Uterus (tissue), 4 donors: ENCODE results near the gene FSD2. TPM values are rescaled to one million over a fixed set of nuclear protein-coding genes. Genes with fewer than 3 reads are reported as not detected.

Experiments used
- DNase-seq, 2 donors: peaks; one replicate each; pipeline ENCODE4 v3.0.0-alpha.2; 2019 to 2020
- H3K27ac ChIP-seq, 2 donors: fragments of 200-600 bp; sonication (generic); 1 replicate in 1 of 2; 2 replicates in 1 of 2; pipeline ENCODE4 v1.5.1; 2016 to 2018
- H3K27me3 ChIP-seq, 2 donors: fragments of 200-600 bp; sonication (generic); one replicate each; pipeline ENCODE4 v1.5.1; 2018 to 2019; ENCODE audit warnings: control low read depth in 1 of 2
- H3K36me3 ChIP-seq, 2 donors: fragments of 200-600 bp; sonication (generic); one replicate each; pipeline ENCODE4 v1.5.1; 2019; ENCODE audit warnings: control low read depth in 1 of 2
- H3K4me1 ChIP-seq, 2 donors: fragments of 200-600 bp; sonication (generic); one replicate each; pipeline ENCODE4 v1.5.1; 2018 to 2019; ENCODE audit warnings: control low read depth in 1 of 2
- H3K4me3 ChIP-seq, 2 donors: fragments of 200-600 bp; sonication (generic); 1 replicate in 1 of 2; 2 replicates in 1 of 2; pipeline ENCODE4 v1.5.1; 2018 to 2019; ENCODE audit warnings: mild to moderate bottlenecking in 1 of 2
- H3K9me3 ChIP-seq, 2 donors: fragments of 200-600 bp; sonication (generic); one replicate each; pipeline ENCODE4 v1.5.1; 2019; ENCODE audit warnings: control low read depth in 1 of 2
- POLR2A ChIP-seq, 2 donors: fragments of 450-650 bp; IDR thresholded peaks; one replicate each; pipeline ENCODE4 v1.6.1; 2016; ENCODE audit warnings: antibody characterized with exemption in 2 of 2, mild to moderate bottlenecking in 1 of 2, moderate library complexity in 1 of 2
- intact Hi-C: fragments of 100-400 bp; cut with DNase I; formaldehyde crosslinking; loops from one replicate; pipeline ENCODE4 v1.15.1; 2023; ENCODE audit warnings: low total_unique reads
- total RNA-seq, 4 donors: library from RNA; depleted of rRNA in 3 of 4; stranded (reverse); fragments of >200 nt in 3 of 4; gene quantifications; one replicate each; pipeline versions ENCODE4 v1.1.0 to v1.2.4, GENCODE V29; 2014 to 2023
- TF ChIP-seq, protein P1 (sequence below), 4 experiments: fragments of 200-600 bp in 2 of 4; fragments of 450-650 bp in 2 of 4; sonication (generic) in 2 of 4; IDR thresholded peaks; one replicate each; pipeline ENCODE4 v1.5.1; 2016 to 2019; ENCODE audit warnings: antibody characterized with exemption in 4 of 4, mild to moderate bottlenecking in 2 of 4, moderate library complexity in 1 of 4
- donor health status: DM: yes; HTN: yes; CAD: no.

Gene FSD2
- total RNA-seq, 4 donors from 2014 or later: not detected

DNA sequence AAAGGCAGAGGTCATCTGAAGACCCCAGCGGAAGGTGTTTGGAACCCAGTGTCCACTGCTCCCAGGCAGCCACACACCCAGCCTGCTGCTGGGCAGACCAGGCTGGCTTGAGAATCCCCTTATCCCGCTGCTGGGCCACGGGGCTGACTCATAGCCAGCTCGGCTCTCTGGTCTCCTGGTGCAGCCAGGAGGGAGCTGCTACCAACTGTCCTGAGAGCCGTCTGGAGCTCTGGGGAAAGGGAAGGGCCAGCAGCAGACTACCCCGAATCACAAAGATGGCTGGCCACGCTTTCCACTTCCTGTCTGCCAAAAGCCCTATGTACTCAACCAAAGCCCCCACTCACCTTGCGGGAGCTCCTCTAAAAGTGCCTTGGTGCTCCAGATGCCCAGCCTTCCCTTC is 41.8 kb upstream of the FSD2 start:
- H3K27ac ChIP-seq: no peak overlapping the region

DNA sequence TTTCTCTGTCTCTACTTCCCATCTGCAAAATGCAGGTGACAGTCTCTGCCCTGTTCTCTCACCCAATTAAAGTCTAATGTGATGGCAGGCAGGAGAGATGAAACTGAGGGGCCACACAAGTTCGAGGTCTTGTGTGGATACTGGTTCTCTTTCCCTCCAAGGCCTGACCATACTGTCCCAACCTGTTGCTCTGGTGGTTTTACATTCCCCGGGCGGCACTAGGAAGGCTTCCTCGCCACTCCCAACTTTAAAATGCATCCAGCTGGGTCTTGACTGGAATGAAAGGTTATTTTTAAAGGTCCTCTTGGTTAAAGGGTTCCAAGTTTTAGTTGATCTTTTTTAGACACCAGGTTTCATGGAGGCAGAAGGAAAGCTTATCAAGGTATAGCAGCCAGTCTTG is 40.8 kb upstream of the FSD2 start:
- no peak overlapping the region for H3K27ac ChIP-seq
- no peaks in the 10 kb centered on the region for H3K36me3 ChIP-seq
- TF ChIP-seq, protein P1, sequence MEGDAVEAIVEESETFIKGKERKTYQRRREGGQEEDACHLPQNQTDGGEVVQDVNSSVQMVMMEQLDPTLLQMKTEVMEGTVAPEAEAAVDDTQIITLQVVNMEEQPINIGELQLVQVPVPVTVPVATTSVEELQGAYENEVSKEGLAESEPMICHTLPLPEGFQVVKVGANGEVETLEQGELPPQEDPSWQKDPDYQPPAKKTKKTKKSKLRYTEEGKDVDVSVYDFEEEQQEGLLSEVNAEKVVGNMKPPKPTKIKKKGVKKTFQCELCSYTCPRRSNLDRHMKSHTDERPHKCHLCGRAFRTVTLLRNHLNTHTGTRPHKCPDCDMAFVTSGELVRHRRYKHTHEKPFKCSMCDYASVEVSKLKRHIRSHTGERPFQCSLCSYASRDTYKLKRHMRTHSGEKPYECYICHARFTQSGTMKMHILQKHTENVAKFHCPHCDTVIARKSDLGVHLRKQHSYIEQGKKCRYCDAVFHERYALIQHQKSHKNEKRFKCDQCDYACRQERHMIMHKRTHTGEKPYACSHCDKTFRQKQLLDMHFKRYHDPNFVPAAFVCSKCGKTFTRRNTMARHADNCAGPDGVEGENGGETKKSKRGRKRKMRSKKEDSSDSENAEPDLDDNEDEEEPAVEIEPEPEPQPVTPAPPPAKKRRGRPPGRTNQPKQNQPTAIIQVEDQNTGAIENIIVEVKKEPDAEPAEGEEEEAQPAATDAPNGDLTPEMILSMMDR (IDR thresholded peaks at IDR 0.05): no peak
- no peak for TF ChIP-seq POLR2A (IDR thresholded peaks at IDR 0.05)
- no peak overlapping the region for H3K4me3 ChIP-seq
- intact Hi-C loops: no loop called here
- no peaks in the 10 kb centered on the region for H3K27me3 ChIP-seq
- no peak for DNase-seq
- H3K9me3 ChIP-seq: no peaks in the 10 kb centered on the region
- H3K4me1 ChIP-seq: no peaks in the 10 kb centered on the region

More for the DNA sequence above, 41.8 kb upstream of the FSD2 start:
- H3K27me3 ChIP-seq: no peaks in the 10 kb centered on the region
- H3K9me3 ChIP-seq: no peaks in the 10 kb centered on the region
- TF ChIP-seq, protein P1 (IDR thresholded peaks at IDR 0.05): no peak
- no peak for TF ChIP-seq POLR2A (IDR thresholded peaks at IDR 0.05)
- H3K4me3 ChIP-seq: no peak overlapping the region
- intact Hi-C loops: no loop called here
- no peaks in the 10 kb centered on the region for H3K4me1 ChIP-seq
- no peaks in the 10 kb centered on the region for H3K36me3 ChIP-seq
- DNase-seq: no peak

DNA sequence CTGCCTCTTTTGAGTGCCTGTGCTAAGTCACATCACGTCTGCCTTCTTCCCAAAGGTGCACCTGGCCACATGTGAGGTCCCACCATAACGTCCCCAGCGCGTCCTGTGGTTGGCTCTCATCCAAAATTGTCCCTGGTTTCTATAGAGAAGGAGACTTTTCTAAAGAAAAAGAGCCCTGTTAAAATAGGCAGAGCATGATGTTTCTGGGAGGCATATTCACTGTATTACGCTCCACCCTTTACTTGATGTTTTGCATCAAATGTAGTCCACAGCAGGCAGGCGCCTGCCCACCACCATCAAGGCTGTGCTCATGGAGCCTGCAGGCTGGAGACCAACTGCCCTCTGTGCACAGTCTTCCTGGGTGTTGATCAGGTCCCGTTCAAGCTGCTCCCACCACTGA is 39.8 kb upstream of the FSD2 start:
- no peak for TF ChIP-seq POLR2A (IDR thresholded peaks at IDR 0.05)
- TF ChIP-seq, protein P1 (IDR thresholded peaks at IDR 0.05): no peak
- intact Hi-C loops: no loop called here
- no peaks in the 10 kb centered on the region for H3K9me3 ChIP-seq
- H3K4me1 ChIP-seq: no peaks in the 10 kb centered on the region
- no peak overlapping the region for H3K27ac ChIP-seq
- peaks cover 0 to 2% of the 10 kb centered on the region in 2 donors for H3K36me3 ChIP-seq
- DNase-seq: no peak
- H3K27me3 ChIP-seq: no peaks in the 10 kb centered on the region
- no peak overlapping the region for H3K4me3 ChIP-seq

DNA sequence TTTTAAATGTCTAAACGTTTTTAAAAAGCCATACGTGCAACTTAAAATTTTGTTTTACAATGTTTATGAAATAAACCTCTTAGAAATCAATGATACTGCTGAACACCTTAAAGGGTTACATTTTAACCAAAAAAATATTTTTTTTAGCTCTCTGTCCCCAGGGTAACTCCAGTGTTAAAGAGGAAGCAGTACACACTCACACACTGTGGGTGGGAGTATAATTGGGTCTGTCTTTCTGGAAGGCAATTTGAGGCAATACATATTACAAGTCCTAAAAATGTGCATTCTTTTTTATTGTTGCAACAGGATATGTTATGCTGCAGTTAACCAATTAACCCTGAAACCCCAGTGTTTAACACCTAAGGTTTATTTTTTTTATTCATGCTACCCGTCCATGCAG is 37.7 kb upstream of the FSD2 start:
- Histone ChIP-seq H3K27ac (no peak overlapping the region), H3K27me3 (no peaks in the 10 kb centered on the region), H3K4me3 (no peak overlapping the region), H3K36me3 (peaks cover 0 to 4% of the 10 kb centered on the region in 2 donors), H3K9me3 (no peaks in the 10 kb centered on the region), H3K4me1 (no peaks in the 10 kb centered on the region)
- intact Hi-C loops: no loop called here
- TF ChIP-seq POLR2A (IDR thresholded peaks at IDR 0.05): no peak
- TF ChIP-seq, protein P1 (IDR thresholded peaks at IDR 0.05): no peak
- DNase-seq: no peak

DNA sequence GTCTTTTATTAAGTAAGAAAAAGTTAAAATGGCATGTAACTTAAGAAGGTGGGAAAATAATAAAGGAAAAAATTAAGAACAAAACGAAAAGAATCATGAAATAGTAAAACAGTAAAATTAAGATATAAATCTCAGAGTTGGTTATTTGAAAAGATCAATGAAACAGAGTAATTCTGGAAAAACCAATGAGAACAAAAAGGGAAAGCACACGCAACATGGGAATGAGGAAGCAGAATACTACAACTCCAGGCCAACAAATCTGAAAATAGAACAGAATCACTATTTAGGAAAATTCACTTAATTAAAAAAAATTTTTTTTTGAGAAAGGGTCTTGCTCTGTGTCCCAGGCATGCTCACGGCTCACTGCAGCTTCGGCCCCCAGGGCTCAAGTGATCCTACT is 34.3 kb upstream of the FSD2 start:
- intact Hi-C loops: no loop called here
- H3K27ac ChIP-seq: no peak overlapping the region
- no peaks in the 10 kb centered on the region for H3K4me1 ChIP-seq
- H3K9me3 ChIP-seq: no peaks in the 10 kb centered on the region
- peaks cover 0 to 4% of the 10 kb centered on the region in 2 donors for H3K36me3 ChIP-seq
- TF ChIP-seq, protein P1 (IDR thresholded peaks at IDR 0.05): no peak
- TF ChIP-seq POLR2A (IDR thresholded peaks at IDR 0.05): no peak
- no peaks in the 10 kb centered on the region for H3K27me3 ChIP-seq
- DNase-seq: no peak
- no peak overlapping the region for H3K4me3 ChIP-seq
